Sigmoid colon (tissue), 7 donors: ENCODE data around the gene BCAS4. TPM values are rescaled to one million over a fixed set of nuclear protein-coding genes. Genes with fewer than 3 reads are reported as not detected.
A peak's percentile ranks its signal among the peaks of the same experiment; 100 is the strongest.
"Not testable (repeated sequence)": the region's sequence is repeated elsewhere in the genome, so short reads cannot be mapped to it uniquely, and the experiment has no call there.

Experiments
- DNase-seq: peaks from one replicate; pipeline ENCODE4 v3.0.0-alpha.2; 2019
- H3K27ac ChIP-seq, 4 donors: fragments of 200-600 bp; sonication (generic); one replicate each; pipeline ENCODE4 v1.5.1; 2016 to 2019; ENCODE audit warnings: mild to moderate bottlenecking in 1 of 4
- H3K27me3 ChIP-seq, 3 donors: fragments of 200-600 bp; sonication (generic); one replicate each; pipeline ENCODE4 v1.5.1; 2019; ENCODE audit warnings: mild to moderate bottlenecking in 1 of 3
- H3K36me3 ChIP-seq, 4 donors: fragments of 200-600 bp; sonication (generic); one replicate each; pipeline ENCODE4 v1.5.1; 2016 to 2019
- H3K4me1 ChIP-seq, 4 donors: fragments of 200-600 bp; sonication (generic); one replicate each; pipeline ENCODE4 v1.5.1; 2017 to 2019
- H3K4me3 ChIP-seq, 4 donors: fragments of 200-600 bp; sonication (generic); one replicate each; pipeline ENCODE4 v1.5.1; 2017 to 2019; ENCODE audit warnings: mild to moderate bottlenecking in 2 of 4, moderate library complexity in 1 of 4
- H3K9me3 ChIP-seq, 4 donors: fragments of 200-600 bp in 3 of 4; sonication (generic) in 3 of 4; one replicate each; pipeline versions ENCODE4 v1.5.1 to v1.6.1; 2013 to 2019
- EP300 ChIP-seq, 4 donors: sonication (generic); formaldehyde crosslinking; IDR thresholded peaks; one replicate each; pipeline ENCODE4 v1.6.1; 2017; ENCODE audit warnings: antibody characterized with exemption in 4 of 4
- POLR2A ChIP-seq, 2 donors: fragments of 450-650 bp; IDR thresholded peaks; one replicate each; pipeline ENCODE4 v1.6.1; 2016; ENCODE audit warnings: antibody characterized with exemption in 2 of 2, mild to moderate bottlenecking in 2 of 2, moderate library complexity in 2 of 2
- POLR2AphosphoS5 ChIP-seq, 4 donors: sonication (generic); formaldehyde crosslinking; IDR thresholded peaks; one replicate each; pipeline ENCODE4 v1.6.1; 2017; ENCODE audit warnings: antibody characterized with exemption in 4 of 4
- WGBS, 2 donors: extraction: QIAGEN DNeasy Blood & Tissue Kit; methylation state at CpG; one replicate each; pipeline ENCODE4 v1.1.7; 2013; 5-methylcytosine and 5-hydroxymethylcytosine counted together
- intact Hi-C: fragments of 100-400 bp; cut with DNase I; formaldehyde crosslinking; loops from one replicate; pipeline ENCODE4 v1.15.1; 2023
- polyA plus RNA-seq, 3 donors: library from polyadenylated mRNA; stranded (reverse); fragments of 200-250 nt; gene quantifications; one replicate each; pipeline ENCODE4 v1.2.3, GENCODE V29; 2013
- total RNA-seq, 4 donors: library from RNA; depleted of rRNA; stranded (reverse); fragments of >200 nt; gene quantifications; one replicate each; pipeline ENCODE4 v1.1.0, GENCODE V29; 2016
- TF ChIP-seq, protein P1 (sequence below), 4 experiments: fragments of 450-650 bp in 3 of 4; fragments of 200-600 bp in 1 of 4; IDR thresholded peaks; one replicate each; pipeline ENCODE4 v1.5.1; 2016 to 2019; ENCODE audit warnings: antibody characterized with exemption in 4 of 4, mild to moderate bottlenecking in 3 of 4, moderate library complexity in 2 of 4
- donor health status: healthy with polysubstance abuse.
- donor health status: Bipolar disorder and iron deficiency.
- donor health status: healthy.

Gene BCAS4
- total and polyA plus RNA-seq, 7 donors: 0.46 to 10.1 (median 3.5) TPM

DNA sequence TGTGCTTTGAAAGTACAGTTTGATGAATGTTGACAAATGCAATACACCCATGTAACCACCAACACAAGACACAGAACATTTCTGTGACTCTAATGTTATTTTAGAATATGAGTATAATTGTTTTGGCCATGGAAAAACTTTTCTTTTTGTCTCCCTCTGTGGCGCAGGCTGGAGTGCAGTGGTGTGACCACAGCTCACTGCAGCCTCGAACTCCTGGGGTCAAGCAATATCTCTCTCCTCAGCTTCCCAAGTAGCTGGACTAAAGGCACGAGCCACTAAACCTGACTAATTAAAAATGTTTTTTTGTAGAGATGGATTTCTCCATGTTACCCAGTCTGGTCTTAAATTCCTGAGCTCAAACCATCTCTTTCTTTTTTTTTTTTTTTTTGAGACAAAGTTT is 20.3 kb upstream of the BCAS4 start:
- WGBS, 2 donors: 81 to 89% methylated on average over 3 of the region's 3 CpGs
- DNase-seq: peak; percentile 6

DNA sequence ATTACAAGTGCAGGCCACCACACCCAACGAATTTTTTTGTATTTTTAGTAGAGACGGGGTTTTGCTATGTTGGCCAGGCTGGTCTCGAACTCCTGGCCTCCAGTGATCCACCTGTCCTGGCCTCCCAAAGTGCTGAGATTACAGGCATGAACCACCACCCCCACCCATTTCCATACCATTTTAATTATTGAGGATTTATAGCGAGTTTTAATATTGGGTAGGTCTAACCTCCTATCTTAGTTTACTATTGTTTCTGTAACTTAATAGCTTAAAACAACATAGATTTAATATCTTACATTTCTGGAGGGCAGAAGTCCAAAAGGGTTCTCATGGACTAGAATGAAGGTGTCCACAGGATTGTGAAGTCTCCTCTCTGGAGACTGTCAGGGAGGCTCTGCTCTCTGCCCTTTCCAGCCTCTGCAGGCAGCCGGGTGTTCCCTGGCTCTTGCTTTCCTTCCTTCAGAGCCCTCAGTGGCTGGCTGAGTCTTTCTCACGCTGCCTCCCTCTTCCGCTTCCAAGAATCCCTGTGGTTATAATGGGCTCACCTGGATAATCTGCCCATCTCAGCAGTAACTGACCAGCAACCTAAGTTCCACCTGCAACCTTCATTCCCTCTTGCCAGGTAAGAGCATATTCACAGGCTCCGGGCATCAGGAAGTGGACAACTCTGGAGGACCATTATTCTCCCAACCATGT is 18.6 kb upstream of the BCAS4 start:
- no peaks in the 10 kb centered on the region for H3K27me3 ChIP-seq
- no peak overlapping the region for H3K4me3 ChIP-seq
- no peaks in the 10 kb centered on the region for H3K36me3 ChIP-seq
- TF ChIP-seq, protein P1, sequence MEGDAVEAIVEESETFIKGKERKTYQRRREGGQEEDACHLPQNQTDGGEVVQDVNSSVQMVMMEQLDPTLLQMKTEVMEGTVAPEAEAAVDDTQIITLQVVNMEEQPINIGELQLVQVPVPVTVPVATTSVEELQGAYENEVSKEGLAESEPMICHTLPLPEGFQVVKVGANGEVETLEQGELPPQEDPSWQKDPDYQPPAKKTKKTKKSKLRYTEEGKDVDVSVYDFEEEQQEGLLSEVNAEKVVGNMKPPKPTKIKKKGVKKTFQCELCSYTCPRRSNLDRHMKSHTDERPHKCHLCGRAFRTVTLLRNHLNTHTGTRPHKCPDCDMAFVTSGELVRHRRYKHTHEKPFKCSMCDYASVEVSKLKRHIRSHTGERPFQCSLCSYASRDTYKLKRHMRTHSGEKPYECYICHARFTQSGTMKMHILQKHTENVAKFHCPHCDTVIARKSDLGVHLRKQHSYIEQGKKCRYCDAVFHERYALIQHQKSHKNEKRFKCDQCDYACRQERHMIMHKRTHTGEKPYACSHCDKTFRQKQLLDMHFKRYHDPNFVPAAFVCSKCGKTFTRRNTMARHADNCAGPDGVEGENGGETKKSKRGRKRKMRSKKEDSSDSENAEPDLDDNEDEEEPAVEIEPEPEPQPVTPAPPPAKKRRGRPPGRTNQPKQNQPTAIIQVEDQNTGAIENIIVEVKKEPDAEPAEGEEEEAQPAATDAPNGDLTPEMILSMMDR (IDR thresholded peaks at IDR 0.05): no peak
- no peak for TF ChIP-seq POLR2A (IDR thresholded peaks at IDR 0.05)
- TF ChIP-seq EP300 (IDR thresholded peaks at IDR 0.05): no peak
- intact Hi-C loops: no loop called here
- WGBS, 2 donors: 68 to 82% methylated on average over 8 of the region's 8 CpGs
- peak; percentile 15 for DNase-seq
- H3K4me1 ChIP-seq: no peaks in the 10 kb centered on the region
- H3K9me3 ChIP-seq: no peaks in the 10 kb centered on the region
- no peak overlapping the region for H3K27ac ChIP-seq

More for the DNA sequence above, 20.3 kb upstream of the BCAS4 start:
- intact Hi-C loops: no loop called here
- Histone ChIP-seq H3K4me1 (no peaks in the 10 kb centered on the region), H3K4me3 (no peak overlapping the region), H3K36me3 (no peaks in the 10 kb centered on the region), H3K27me3 (no peaks in the 10 kb centered on the region), H3K27ac (no peak overlapping the region), H3K9me3 (no peaks in the 10 kb centered on the region)
- no peak for TF ChIP-seq POLR2AphosphoS5 (IDR thresholded peaks at IDR 0.05)
- no peak for TF ChIP-seq EP300 (IDR thresholded peaks at IDR 0.05)
- TF ChIP-seq POLR2A (IDR thresholded peaks at IDR 0.05): no peak
- TF ChIP-seq, protein P1 (IDR thresholded peaks at IDR 0.05): no peak

DNA sequence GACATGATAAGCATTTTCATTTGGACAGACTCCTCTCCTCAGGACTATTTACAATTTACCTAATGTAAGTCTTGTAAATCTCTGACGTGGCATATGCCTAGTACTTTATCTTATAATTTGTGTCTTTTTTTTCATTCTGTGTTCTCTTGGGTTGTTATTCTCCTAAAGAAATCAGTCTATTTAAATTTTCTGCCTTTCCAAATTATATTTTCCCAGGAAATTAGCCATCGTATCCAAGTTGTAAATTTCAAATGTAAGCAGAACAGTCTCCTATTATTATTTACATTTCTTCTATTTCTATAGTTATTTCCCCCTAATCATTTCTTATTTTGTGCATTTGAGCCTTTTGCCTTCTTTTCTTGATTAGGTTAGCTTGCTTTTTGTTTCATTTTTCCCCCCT is 17.5 kb upstream of the BCAS4 start:
- Histone ChIP-seq H3K27me3 (no peaks in the 10 kb centered on the region), H3K4me1 (no peaks in the 10 kb centered on the region), H3K27ac (no peak overlapping the region), H3K9me3 (no peaks in the 10 kb centered on the region), H3K4me3 (no peak overlapping the region), H3K36me3 (no peaks in the 10 kb centered on the region)
- intact Hi-C loops: no loop called here
- TF ChIP-seq POLR2A (IDR thresholded peaks at IDR 0.05): no peak
- DNase-seq: no peak
- 43 to 67% methylated on average over 2 of the region's 2 CpGs for WGBS, 2 donors

DNA sequence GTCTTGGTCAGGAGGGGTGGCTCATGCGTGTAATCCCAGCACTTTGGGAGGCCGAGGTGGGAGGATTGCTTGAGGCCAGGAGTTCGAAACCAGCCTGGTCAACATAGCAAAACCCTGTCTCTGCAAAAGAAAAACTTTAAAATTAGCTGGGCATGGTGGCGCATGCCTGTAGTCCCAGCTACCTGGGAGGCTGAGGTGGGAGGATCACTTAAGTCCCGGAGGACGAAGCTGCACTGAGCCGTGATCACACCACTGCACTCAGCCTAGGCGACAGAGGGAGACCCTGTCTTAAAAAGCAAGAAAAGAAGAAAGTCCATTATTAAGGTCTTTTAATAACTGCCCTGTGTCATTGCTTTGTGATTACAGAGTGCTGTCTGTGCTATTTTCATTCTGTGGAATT is 15.9 kb upstream of the BCAS4 start:
- H3K9me3 ChIP-seq, H3K4me1 ChIP-seq, H3K4me3 ChIP-seq, H3K27ac ChIP-seq, H3K27me3 ChIP-seq, intact Hi-C loops, H3K36me3 ChIP-seq: not testable (repeated sequence)
- 94 to 95% methylated on average over 8 of the region's 8 CpGs for WGBS, 2 donors
- peak; percentile 8 for DNase-seq

DNA sequence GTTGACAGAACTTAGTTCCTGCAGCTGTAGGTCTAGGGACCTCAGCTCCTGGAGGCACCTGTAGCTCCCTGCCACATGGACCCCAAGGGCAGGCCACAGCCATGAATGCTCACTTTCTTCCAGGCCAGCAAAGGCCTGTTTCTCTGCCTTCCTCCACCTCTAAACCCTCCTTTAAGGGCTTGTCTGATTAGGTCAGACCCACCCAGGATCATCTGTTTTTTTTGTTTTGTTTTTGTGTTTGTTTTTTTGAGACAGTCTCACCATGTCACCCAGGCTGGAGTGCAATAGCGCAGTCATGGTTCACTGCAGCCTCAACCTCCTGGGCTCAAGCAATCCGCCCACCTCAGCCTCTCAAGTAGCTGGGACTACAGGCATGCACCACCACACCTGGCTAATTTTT is 11.5 kb upstream of the BCAS4 start:
- no peak overlapping the region for H3K27ac ChIP-seq
- H3K9me3 ChIP-seq: no peaks in the 10 kb centered on the region
- no peaks in the 10 kb centered on the region for H3K36me3 ChIP-seq
- H3K4me3 ChIP-seq: no peak overlapping the region
- H3K4me1 ChIP-seq: peaks cover 0 to 3% (median 0%) of the 10 kb centered on the region in 4 donors
- 92 to 93% methylated on average over 2 of the region's 2 CpGs for WGBS, 2 donors
- no peak for DNase-seq
- H3K27me3 ChIP-seq: no peaks in the 10 kb centered on the region
- TF ChIP-seq EP300 (IDR thresholded peaks at IDR 0.05) (no peak), POLR2AphosphoS5 (IDR thresholded peaks at IDR 0.05) (no peak), POLR2A (IDR thresholded peaks at IDR 0.05) (no peak)
- TF ChIP-seq, protein P1 (IDR thresholded peaks at IDR 0.05): no peak
- intact Hi-C loops: no loop called here

DNA sequence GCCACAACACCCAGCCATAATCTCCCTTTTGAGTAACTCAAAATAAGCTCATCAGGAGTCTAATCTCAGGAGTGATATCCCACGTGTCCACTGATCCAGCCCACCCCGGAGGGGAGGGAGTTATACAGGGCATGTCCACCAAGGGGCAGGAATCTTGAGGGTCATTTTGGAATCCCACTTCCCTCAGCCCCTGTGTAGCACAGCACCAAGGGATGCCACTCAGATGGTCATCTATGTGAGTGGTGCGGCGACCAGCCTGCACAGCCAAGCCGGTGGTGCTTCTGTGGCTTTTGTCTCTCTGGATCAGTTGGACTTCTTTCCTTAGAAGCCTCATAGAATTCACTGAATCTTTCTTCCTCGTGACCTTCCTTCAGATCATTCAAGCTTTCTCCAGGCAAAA is 11.0 kb upstream of the BCAS4 start:
- Histone ChIP-seq H3K27me3 (no peaks in the 10 kb centered on the region), H3K4me3 (no peak overlapping the region), H3K4me1 (peaks cover 0 to 7% (median 0%) of the 10 kb centered on the region in 4 donors), H3K36me3 (no peaks in the 10 kb centered on the region), H3K27ac (no peak overlapping the region), H3K9me3 (no peaks in the 10 kb centered on the region)
- TF ChIP-seq, protein P1 (IDR thresholded peaks at IDR 0.05): no peak
- TF ChIP-seq EP300 (IDR thresholded peaks at IDR 0.05) (no peak), POLR2A (IDR thresholded peaks at IDR 0.05) (no peak), POLR2AphosphoS5 (IDR thresholded peaks at IDR 0.05) (no peak)
- intact Hi-C loops: no loop called here
- DNase-seq: no peak
- WGBS, 2 donors: 84 to 94% methylated on average over 6 of the region's 6 CpGs
